Measurements from ENCODE around the gene RBM25.

- TF ChIP-seq CTCF (conservative IDR thresholded peaks at IDR 0.05; ENCODE audit: low read depth in 2 of 2) (no peak), EZH2 (IDR thresholded peaks at IDR 0.05; ENCODE audit: low read depth, unreplicated experiment) (no peak), REST (IDR thresholded peaks at IDR 0.05; ENCODE audit: unreplicated experiment) (no peak)
These were observed 46.7 kb downstream of the RBM25 start for GRCh38 chr14:73105050-73105449.
